Ovary (tissue), 9 donors: Measurements from ENCODE around the gene FOSL2. TPM values are rescaled to one million over a fixed set of nuclear protein-coding genes. Genes with fewer than 3 reads are reported as not detected.

Experiments used
- DNase-seq, 5 donors: peaks; one replicate each; pipeline ENCODE4 v3.0.0-alpha.2; 2019 to 2020
- H3K27ac ChIP-seq, 2 donors: fragments of 200-600 bp; one replicate each; pipeline versions ENCODE4 v1.5.1 to v1.8.0; 2019 to 2022
- H3K27me3 ChIP-seq: fragments of 200-600 bp; one replicate; pipeline ENCODE4 v1.8.0; 2022
- H3K36me3 ChIP-seq: fragments of 200-600 bp; sonication (generic); one replicate; pipeline ENCODE4 v1.5.1; 2019
- H3K4me1 ChIP-seq: one replicate; pipeline ENCODE4 v1.8.1; 2013; ENCODE audit warnings: mild to moderate bottlenecking, moderate library complexity; ENCODE audit not compliant: insufficient read depth
- H3K4me3 ChIP-seq: fragments of 200-600 bp; sonication (generic); one replicate; pipeline ENCODE4 v1.5.1; 2017
- H3K9me3 ChIP-seq, 2 donors: fragments of 200-600 bp in 1 of 2; sonication (generic) in 1 of 2; one replicate each; pipeline versions ENCODE4 v1.5.1 to v1.8.1; 2013 to 2019; ENCODE audit warnings: mild to moderate bottlenecking in 1 of 2, moderate library complexity in 1 of 2
- CTCF ChIP-seq, 3 donors: fragments of 450-650 bp in 2 of 3; fragments of 200-600 bp in 1 of 3; IDR thresholded peaks; one replicate each; pipeline versions ENCODE4 v1.5.1 to v1.8.0; 2016 to 2022; ENCODE audit warnings: antibody characterized with exemption in 3 of 3, mild to moderate bottlenecking in 1 of 3
- EP300 ChIP-seq: sonication (generic); formaldehyde crosslinking; IDR thresholded peaks from one replicate; pipeline ENCODE4 v1.6.1; 2017; ENCODE audit warnings: antibody characterized with exemption
- POLR2A ChIP-seq: fragments of 450-650 bp; IDR thresholded peaks from one replicate; pipeline ENCODE4 v1.6.1; 2017; ENCODE audit warnings: antibody characterized with exemption, mild to moderate bottlenecking, moderate library complexity
- WGBS, 3 donors: extraction: QIAGEN DNeasy Blood & Tissue Kit in 1 of 3; methylation state at CpG; one replicate each; pipeline versions ENCODE4 v1.1.5 to v1.1.7; 2013 to 2017; 5-methylcytosine and 5-hydroxymethylcytosine counted together
- intact Hi-C, 4 donors: fragments of 100-400 bp; cut with DNase I; formaldehyde crosslinking; loops; one replicate each; pipeline versions ENCODE4 v1.11.0 to v1.15.1; 2022 to 2023
- polyA plus RNA-seq, 2 donors: library from polyadenylated mRNA; stranded (reverse); fragments of 200-250 nt in 1 of 2; fragments of 350-450 nt in 1 of 2; fragmentation: Illumina TruSeq in 1 of 2; extraction: RNeasy Lipid Tissue Mini Kit (QIAGEN cat#74804) in 1 of 2; gene quantifications; one replicate each; pipeline ENCODE4 v1.2.3, GENCODE V29; 2013 to 2014
- total RNA-seq, 7 donors: library from RNA; depleted of rRNA in 2 of 7; stranded (reverse); fragments of >200 nt in 2 of 7; fragmentation: NEBNext Ultra II Directional in 3 of 7; extraction: Animal tissue kit (Norgen Biotek cat#: 25700) in 3 of 7; gene quantifications; one replicate each; pipeline versions ENCODE4 v1.1.0 to v1.2.4, GENCODE V29; 2016 to 2023
- donor health status: DM: no; HTN: no; CAD: no; lungs with moderate emphysema.
- donor health status: DM: no; HTN: no; CAD: no.
- donor health status: Bipolar disorder and iron deficiency.
- donor health status: DM: yes; HTN: yes; CAD: no.
- donor health status: DM: no; HTN: no; CAD: no.
- donor health status: DM: yes; HTN: yes; CAD: no.

FOSL2 gene
- total and polyA plus RNA-seq, 9 donors = 56.2 to 322 (median 146) TPM

GRCh38 chr2:28363686-28364280 is 28.9 kb upstream of the FOSL2 start:
- Histone ChIP-seq H3K4me1 (peaks cover 4% of the 10 kb centered on the region), H3K27ac (no peak overlapping the region), H3K27me3 (no peaks in the 10 kb centered on the region), H3K4me3 (no peak overlapping the region), H3K9me3 (no peaks in the 10 kb centered on the region), H3K36me3 (no peaks in the 10 kb centered on the region)
- WGBS, 3 donors = 95 to 97% (median 97%) methylated on average over 11 of the region's 11 CpGs
- TF ChIP-seq POLR2A (no peak), CTCF (IDR thresholded peaks at IDR 0.05) (no peak), EP300 (no peak)
- no peak for DNase-seq
- intact Hi-C loops = no loop called here

- TF ChIP-seq EP300 (no peak), POLR2A (no peak), CTCF (IDR thresholded peaks at IDR 0.05) (no peak)
- intact Hi-C loops = no loop called here
- 87 to 92% (median 88%) methylated on average over 3 of the region's 3 CpGs for WGBS, 3 donors
These were observed 28.0 kb upstream of the FOSL2 start for GRCh38 chr2:28364610-28365009.

GRCh38 chr2:28365158-28365557 is 27.5 kb upstream of the FOSL2 start:
- Histone ChIP-seq H3K27me3 (no peaks in the 10 kb centered on the region), H3K36me3 (no peaks in the 10 kb centered on the region), H3K4me1 (peaks cover 4% of the 10 kb centered on the region), H3K4me3 (no peak overlapping the region), H3K27ac (no peak overlapping the region), H3K9me3 (no peaks in the 10 kb centered on the region)
- TF ChIP-seq CTCF (IDR thresholded peaks at IDR 0.05) (no peak), POLR2A (no peak), EP300 (no peak)
- intact Hi-C loops = no loop called here
- 69 to 75% (median 69%) methylated on average over 8 of the region's 8 CpGs for WGBS, 3 donors
- DNase-seq = no peak

More at GRCh38 chr2:28364610-28365009, 28.0 kb upstream of the FOSL2 start:
- H3K9me3 ChIP-seq = no peaks in the 10 kb centered on the region
- peaks cover 4% of the 10 kb centered on the region for H3K4me1 ChIP-seq
- H3K4me3 ChIP-seq = no peak overlapping the region
- no peak overlapping the region for H3K27ac ChIP-seq
- H3K36me3 ChIP-seq = no peaks in the 10 kb centered on the region
- no peak for DNase-seq
- no peaks in the 10 kb centered on the region for H3K27me3 ChIP-seq

- no peak overlapping the region for H3K27ac ChIP-seq
- no peaks in the 10 kb centered on the region for H3K36me3 ChIP-seq
- H3K4me3 ChIP-seq = no peak overlapping the region
- H3K27me3 ChIP-seq = no peaks in the 10 kb centered on the region
- no peak for TF ChIP-seq EP300
- no peak for TF ChIP-seq CTCF (IDR thresholded peaks at IDR 0.05)
- no peak for TF ChIP-seq POLR2A
- DNase-seq = no peak
- intact Hi-C loops = no loop called here
- peaks cover 4% of the 10 kb centered on the region for H3K4me1 ChIP-seq
- 89 to 95% (median 92%) methylated on average over 10 of the region's 10 CpGs for WGBS, 3 donors
- H3K9me3 ChIP-seq = no peaks in the 10 kb centered on the region
These were observed 26.5 kb upstream of the FOSL2 start for GRCh38 chr2:28366149-28366495.
